Activated T-helper 1 cell treated with anti-CD3 and anti-CD28 coated beads, Interleukin-2, amount 50 U/mL, for 16 hours (primary cell): ENCODE measurements around the gene DTNB.
"Not testable (repeated sequence)": the region's sequence is repeated elsewhere in the genome, so short reads cannot be mapped to it uniquely, and the experiment has no call there.

ENCODE experiments used
- DNase-seq, 2 donors: peaks; one replicate each; pipeline ENCODE4 v3.0.0-alpha.2; 2020; ENCODE audit warnings: low read depth in 1 of 2, low spot score in 1 of 2

Gene DTNB

GRCh38 chr2:25633801-25634200 is 39.6 kb downstream of the DTNB start:
- not testable (repeated sequence) for DNase-seq

DNA sequence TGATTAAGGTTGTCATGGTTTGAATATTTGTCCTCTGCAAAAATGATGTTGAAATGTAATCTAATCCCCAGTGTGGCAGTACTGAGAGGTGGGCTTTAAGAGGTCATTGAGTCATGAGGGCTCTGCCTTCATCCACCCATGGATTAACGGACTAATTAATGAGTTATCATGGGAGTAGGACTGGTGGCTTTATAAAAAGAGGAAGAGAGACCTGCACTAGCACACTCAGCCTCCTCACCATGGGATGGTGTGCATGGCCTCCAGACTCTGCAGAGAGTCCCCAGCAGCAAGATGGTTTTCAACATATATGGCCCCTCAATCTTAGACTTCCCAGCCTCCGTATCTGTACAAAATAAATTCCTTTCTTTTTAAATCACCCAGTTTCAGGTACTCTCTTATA is 41.0 kb downstream of the DTNB start:
- no peak for DNase-seq

DNA sequence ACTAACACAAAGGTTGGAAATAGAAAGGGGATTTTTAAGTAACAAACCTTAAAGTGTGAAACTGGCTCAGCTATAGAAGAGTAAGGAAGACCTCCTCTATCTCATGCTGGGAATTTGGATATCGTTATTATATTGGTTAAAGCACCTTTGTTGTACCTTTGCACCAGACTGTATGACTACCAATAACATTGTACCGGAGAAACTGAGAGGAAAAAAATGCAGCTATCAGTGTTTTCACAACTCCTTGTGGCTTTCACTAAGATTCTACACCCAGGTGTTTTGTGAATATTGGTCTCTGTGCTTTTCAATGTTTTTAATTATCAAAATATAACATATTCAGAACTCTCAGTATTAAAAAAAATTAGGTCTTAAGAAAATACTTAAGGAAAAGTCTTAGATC is 48.7 kb downstream of the DTNB start:
- no peak for DNase-seq

DNA sequence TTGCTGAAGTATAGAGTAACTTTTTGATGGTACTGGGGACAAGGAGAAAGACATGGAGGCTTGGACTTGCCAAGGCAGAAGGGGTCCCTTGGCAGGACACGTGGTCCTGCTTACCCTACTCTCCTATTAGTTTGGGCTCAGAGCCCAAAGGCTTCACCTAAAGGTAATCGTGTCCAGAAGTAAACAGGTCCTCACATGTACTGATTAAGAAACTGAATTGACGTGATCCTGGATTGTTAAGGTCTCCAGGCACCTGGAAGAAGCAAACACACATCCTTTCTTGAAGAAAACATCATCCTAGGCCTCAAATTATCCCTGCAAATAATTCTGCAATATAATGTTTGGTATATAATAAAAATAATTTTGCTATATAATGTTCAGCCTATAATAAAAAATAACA is 50.0 kb downstream of the DTNB start:
- DNase-seq = no peak

- DNase-seq = no peak
These were observed 52.7 kb downstream of the DTNB start for GRCh38 chr2:25620711-25621110.

DNA sequence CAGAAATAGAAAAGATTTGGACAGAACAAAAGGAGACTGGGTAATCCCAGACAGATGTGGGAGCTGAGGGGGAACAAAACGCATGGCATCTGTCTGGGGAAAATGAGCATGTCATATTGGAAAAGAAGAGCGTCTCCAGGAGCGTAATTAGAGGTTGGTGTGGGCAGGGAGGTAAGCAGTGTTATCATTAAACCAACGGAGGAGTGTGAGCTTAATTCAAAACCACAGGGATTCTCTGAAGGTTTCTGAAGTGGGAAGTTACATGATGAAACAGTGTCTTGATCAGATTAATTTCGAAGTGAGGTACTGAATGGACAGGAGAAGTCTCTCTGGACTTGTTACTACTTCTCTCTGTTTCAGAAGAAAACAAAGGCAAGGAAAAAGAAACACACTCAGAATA is 53.3 kb downstream of the DTNB start:
- no peak for DNase-seq

DNA sequence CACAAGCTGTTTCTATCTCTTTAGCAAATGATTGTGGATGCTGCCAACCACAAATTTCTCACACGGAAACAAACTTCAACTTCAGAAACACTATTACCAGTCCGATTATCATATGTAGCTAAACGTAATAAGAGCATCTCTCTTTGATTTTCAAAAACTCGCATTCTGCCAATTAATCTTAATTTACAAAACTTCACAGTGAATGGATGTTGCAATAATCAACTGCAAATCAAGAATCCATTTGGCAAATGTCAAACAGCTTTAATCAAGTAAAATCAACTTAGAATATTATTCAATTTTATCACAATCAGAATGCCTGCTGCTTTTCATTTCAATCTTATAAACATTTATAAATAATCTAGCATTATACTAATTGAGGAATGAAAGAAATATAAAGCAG is 54.2 kb downstream of the DTNB start:
- DNase-seq = no peak

GRCh38 chr2:25618676-25619075 is 54.7 kb downstream of the DTNB start:
- DNase-seq = no peak

DNA sequence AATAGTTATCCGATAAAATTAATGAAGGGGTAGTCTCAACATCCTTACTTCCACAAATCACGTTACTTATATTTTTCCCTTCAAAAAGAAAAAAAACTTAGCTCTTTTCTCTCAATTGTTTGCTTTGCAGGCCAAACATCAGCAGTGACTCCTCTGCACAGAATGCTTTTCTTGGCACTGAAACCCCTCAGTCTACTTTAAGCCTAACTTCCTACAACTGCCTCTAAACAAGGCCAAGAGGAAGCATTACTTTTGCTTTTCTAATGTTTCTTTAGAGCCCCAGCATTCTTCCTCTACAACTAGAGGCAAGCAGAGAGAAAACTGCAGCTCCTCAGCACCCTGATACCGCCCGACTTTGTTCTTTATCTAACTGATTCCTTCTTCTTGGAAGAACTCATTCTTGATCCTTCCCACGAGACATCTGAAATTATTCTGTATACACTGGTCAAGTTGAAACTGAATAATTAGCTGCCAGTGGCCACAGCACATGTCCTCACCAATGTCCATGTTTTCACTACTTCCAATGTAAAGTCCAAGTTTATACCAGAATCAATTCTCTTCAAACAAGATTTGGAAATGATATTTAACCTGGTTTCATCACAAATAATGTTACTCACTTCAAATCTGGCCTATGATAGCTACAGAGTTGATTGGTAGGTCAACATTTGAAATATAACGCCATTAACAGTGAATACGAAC is 55.3 kb downstream of the DTNB start:
- no peak for DNase-seq

- DNase-seq = no peak
These were observed 57.5 kb downstream of the DTNB start for GRCh38 chr2:25615920-25616319.

DNA sequence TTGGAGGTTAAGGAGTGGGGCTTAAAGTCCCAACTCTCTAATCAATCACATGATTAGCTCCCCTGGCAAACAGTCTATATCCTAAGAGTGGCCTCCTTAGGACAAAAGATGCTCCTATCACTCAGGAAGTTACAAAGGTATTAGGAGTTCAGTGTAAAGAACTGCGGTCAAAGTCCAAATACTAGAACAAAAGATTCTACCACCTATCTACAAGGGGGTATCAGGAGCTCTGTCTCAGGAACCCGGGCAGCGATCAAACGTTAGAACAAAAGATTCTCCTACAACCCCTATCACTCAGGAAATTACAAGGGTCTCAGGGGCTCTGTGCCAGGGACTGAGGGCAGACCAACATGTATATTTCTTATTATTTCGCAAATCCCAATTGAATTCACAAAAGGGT is 58.0 kb downstream of the DTNB start:
- no peak for DNase-seq

DNA sequence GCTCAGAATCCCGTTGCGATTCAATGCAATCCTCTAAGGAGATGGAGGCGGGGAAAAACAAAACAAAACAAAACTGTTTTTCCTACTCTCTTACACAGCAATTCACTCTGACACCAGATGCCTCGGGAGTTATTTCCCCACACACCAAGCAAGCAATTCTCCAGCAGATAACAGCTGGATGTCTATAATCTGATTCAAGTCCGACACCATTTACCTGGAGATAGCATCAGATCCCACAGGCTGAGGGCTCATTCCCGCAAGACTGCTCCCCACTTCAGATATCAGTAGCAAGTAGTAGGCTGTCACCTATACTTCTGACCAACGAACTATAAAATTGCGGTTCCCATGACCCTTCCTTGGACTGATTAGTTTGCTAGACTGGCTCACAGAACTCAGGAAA is 58.7 kb downstream of the DTNB start:
- DNase-seq = no peak

DNA sequence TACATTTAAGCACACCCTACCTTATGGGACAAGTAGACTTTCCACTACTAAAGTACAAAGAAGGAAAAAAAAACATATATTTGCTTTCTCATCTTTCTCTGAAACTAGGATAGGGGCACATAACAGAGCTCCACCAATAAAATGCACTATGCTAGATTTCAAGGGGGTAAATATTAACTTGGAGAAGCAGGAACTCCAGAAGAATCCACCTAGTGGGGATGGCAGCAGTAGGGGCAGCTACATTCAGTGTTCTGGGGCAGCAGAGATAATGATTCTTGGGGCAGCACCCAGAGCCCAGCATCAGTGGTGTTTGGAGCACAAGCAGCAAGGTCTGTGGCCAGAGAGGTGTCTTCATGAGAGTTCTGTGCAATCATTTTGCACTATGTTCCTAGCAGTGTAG is 64.7 kb downstream of the DTNB start:
- DNase-seq = no peak

- no peak for DNase-seq
These were observed 66.5 kb downstream of the DTNB start for GRCh38 chr2:25606892-25607291.

DNA sequence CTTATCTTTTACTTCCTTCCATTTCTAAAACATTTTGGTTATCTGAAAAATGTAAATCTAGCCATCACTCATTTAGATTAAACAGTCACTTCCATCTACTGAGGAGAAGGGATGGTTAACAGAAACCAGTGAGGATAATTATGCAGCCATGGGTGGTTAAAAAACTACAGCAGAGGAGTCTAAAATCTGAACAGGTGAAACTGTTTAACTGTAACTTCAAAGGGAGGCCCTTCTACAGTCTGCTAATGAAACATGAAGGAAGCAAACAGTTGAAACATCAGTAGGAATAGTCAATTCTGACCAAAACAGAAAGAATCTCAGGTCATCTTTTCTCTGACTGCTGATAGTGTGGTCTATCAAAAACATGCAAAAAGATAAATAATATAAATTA is 71.0 kb downstream of the DTNB start:
- DNase-seq = no peak

GRCh38 chr2:25601711-25602332 is 71.6 kb downstream of the DTNB start:
- DNase-seq = not testable (repeated sequence)

DNA sequence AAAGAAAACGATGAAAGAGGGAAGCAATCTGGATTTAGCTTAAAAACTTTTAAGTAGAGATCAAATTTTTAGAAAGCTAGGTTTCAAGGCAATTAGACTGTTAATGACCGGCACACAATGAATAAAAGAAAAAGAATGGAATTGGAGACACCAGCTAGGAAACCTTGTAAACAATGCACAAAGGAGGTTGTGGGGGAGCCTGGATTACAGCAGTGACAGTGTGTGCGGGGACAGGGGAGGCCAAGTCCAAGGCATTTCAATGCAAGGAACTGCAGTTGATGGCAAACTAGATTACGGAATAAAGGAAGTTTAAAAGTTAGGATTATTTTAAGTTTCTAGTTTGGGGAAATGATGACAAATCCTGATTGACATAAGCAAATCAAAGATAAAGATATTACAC is 74.5 kb downstream of the DTNB start:
- DNase-seq = no peak

DNA sequence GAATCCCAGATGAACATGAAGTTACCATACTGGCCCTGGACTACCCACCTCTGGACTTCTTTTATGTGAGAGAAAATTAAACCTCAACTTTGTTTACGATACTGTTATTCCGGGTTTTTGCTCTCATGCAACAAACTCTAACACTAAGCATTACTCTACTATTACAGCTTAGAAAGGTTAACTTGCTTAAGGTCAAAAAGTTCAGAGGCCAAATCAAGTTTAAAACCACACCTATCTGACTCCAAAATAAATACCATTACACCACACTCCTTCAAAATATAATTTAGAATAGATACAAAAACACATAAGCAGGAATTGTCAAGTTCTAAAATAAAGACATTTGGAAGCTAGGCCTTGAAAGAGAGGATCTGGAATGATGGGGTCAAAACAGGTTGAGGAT is 75.0 kb downstream of the DTNB start:
- DNase-seq = no peak

DNA sequence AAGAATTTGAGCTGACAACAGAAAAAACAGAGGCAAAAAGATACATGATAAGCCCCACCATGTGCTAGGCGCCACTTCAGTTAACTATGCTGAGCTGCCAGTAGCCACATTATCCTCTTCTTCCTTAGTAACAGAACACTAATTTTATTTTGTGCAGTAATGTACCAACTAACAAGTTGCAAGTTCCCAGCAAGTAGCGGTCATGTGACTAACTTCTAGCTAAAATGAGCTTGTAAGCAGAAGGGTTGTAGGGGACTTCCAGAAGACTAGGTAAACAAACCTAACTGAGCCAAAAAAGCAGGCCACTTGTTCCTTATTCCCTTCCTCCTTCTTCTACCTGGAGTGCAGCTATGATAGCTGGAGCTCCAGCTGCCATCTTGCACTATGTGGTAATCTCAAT is 75.5 kb downstream of the DTNB start:
- no peak for DNase-seq

- no peak for DNase-seq
These were observed 76.7 kb downstream of the DTNB start for GRCh38 chr2:25596516-25597244.

GRCh38 chr2:25595393-25595792 is 78.0 kb downstream of the DTNB start:
- no peak for DNase-seq

GRCh38 chr2:25594991-25595390 is 78.4 kb downstream of the DTNB start:
- DNase-seq = no peak
